Astrocyte (in vitro differentiated cells and primary cell): ENCODE measurements around the gene EFNA1. TPM values are rescaled to one million over a fixed set of nuclear protein-coding genes. Genes with fewer than 3 reads are reported as not detected.

Experiments
- DNase-seq: peaks from one replicate; pipeline ENCODE4 v3.0.0-alpha.2; 2010; ENCODE audit warnings: low read depth
- FAIRE-seq: peaks from 2 replicates; lab custom pipeline; 2011; peaks lifted over from hg19 to GRCh38; lab: Jason Lieb, UNC
- H2AFZ ChIP-seq: 2 replicates; pipeline ENCODE4 v1.6.0; 2012; ENCODE audit warnings: low read depth, low read length, inconsistent platforms
- H3K27ac ChIP-seq: 2 replicates; pipeline ENCODE4 v1.5.1; 2011; ENCODE audit warnings: low read depth, low read length, inconsistent platforms
- H3K27me3 ChIP-seq: 2 replicates; pipeline ENCODE4 v1.6.0; 2011; ENCODE audit warnings: low read length, inconsistent platforms; ENCODE audit not compliant: insufficient read depth
- H3K36me3 ChIP-seq: 2 replicates; pipeline ENCODE4 v1.5.1; 2011; ENCODE audit warnings: low read length, inconsistent platforms; ENCODE audit not compliant: insufficient read depth
- H3K4me1 ChIP-seq: 2 replicates; pipeline ENCODE4 v1.5.1; 2011; ENCODE audit warnings: low read length, inconsistent platforms; ENCODE audit not compliant: insufficient read depth
- H3K4me2 ChIP-seq: 2 replicates; pipeline ENCODE4 v1.6.0; 2012; ENCODE audit warnings: low read length, inconsistent platforms
- H3K4me3 ChIP-seq: 2 replicates; pipeline ENCODE4 v1.5.1; 2011; ENCODE audit warnings: low read depth, mild to moderate bottlenecking, low read length, inconsistent platforms; ENCODE audit not compliant: insufficient read depth
- H3K79me2 ChIP-seq: 2 replicates; pipeline ENCODE4 v1.6.0; 2012; ENCODE audit warnings: mild to moderate bottlenecking, low read length, inconsistent platforms; ENCODE audit not compliant: insufficient read depth
- H3K9ac ChIP-seq: 2 replicates; pipeline ENCODE4 v1.6.0; 2012; ENCODE audit warnings: mild to moderate bottlenecking, low read length, inconsistent platforms
- H3K9me3 ChIP-seq: 2 replicates; pipeline ENCODE4 v1.5.1; 2012; ENCODE audit warnings: low read depth, mild to moderate bottlenecking, low read length, inconsistent platforms; ENCODE audit not compliant: insufficient read depth
- H4K20me1 ChIP-seq: 2 replicates; pipeline ENCODE4 v1.6.0; 2012; ENCODE audit warnings: low read length, inconsistent platforms; ENCODE audit not compliant: insufficient read depth
- H3K27ac Mint-ChIP-seq: one replicate; pipeline ENCODE4 v1.8.0; 2021; ENCODE audit warnings: mild to moderate bottlenecking, mixed read lengths; ENCODE audit not compliant: unreplicated experiment
- H3K27me3 Mint-ChIP-seq: one replicate; pipeline ENCODE4 v1.8.0; 2021; ENCODE audit warnings: low read depth, mixed read lengths; ENCODE audit not compliant: unreplicated experiment
- H3K36me3 Mint-ChIP-seq: one replicate; pipeline ENCODE4 v1.8.0; 2021; ENCODE audit warnings: low read depth, mixed read lengths; ENCODE audit not compliant: unreplicated experiment
- H3K4me1 Mint-ChIP-seq: one replicate; pipeline ENCODE4 v1.8.0; 2021; ENCODE audit warnings: low read depth, mixed read lengths; ENCODE audit not compliant: unreplicated experiment
- H3K4me3 Mint-ChIP-seq: one replicate; pipeline ENCODE4 v1.8.0; 2021; ENCODE audit warnings: mild to moderate bottlenecking, moderate library complexity, mixed read lengths; ENCODE audit not compliant: unreplicated experiment
- H3K9me3 Mint-ChIP-seq: one replicate; pipeline ENCODE4 v1.8.0; 2021; ENCODE audit warnings: mild to moderate bottlenecking, mixed read lengths; ENCODE audit not compliant: unreplicated experiment
- EZH2 ChIP-seq: IDR thresholded peaks from 2 replicates; pipeline ENCODE4 v1.6.1; 2012; ENCODE audit warnings: mild to moderate bottlenecking, low read length, inconsistent platforms; ENCODE audit not compliant: insufficient read depth
- total RNA-seq: library from RNA; stranded (reverse); gene quantifications from 2 replicates; pipeline ENCODE4 v1.2.1, GENCODE V29; 2021
- TF ChIP-seq, protein P1 (sequence below): IDR thresholded peaks from 2 replicates; pipeline ENCODE4 v1.5.1; 2011; ENCODE audit warnings: low read depth, mild to moderate bottlenecking, inconsistent platforms, low read length, moderate library complexity; ENCODE audit not compliant: insufficient read depth

Gene EFNA1
- total RNA-seq, 1 donor from 2014 or later = 16.4 TPM

DNA sequence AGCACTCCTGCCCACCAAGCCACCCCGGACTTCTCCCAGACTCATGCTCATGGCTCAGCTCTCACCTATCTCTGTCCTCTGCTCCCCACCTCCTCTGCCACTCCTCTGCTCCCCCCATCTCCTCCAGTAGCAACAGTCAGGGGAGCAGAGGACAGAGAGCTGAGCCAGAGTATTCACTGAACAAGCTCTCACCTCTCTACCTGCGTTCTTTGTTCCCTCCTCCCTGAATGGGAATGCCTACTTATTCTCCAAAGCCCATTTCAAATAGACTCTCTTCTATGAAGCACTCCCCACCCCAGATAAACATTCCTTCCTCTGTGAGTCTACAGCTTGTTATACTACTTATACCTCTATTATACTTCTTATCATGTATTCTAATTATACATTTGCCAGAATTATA lies 6.4 kb upstream of the EFNA1 start:
- H3K4me3 Mint-ChIP-seq = no peak overlapping the region
- DNase-seq (no peak), FAIRE-seq (no peak)
- no peaks in the 10 kb centered on the region for H3K79me2 ChIP-seq
- H3K9me3 Mint-ChIP-seq = peaks cover 2% of the 10 kb centered on the region
- peaks cover 14% of the 10 kb centered on the region for H3K4me1 Mint-ChIP-seq
- no peak overlapping the region for H3K27ac ChIP-seq
- H2AFZ ChIP-seq = no peak overlapping the region
- TF ChIP-seq, protein P1, sequence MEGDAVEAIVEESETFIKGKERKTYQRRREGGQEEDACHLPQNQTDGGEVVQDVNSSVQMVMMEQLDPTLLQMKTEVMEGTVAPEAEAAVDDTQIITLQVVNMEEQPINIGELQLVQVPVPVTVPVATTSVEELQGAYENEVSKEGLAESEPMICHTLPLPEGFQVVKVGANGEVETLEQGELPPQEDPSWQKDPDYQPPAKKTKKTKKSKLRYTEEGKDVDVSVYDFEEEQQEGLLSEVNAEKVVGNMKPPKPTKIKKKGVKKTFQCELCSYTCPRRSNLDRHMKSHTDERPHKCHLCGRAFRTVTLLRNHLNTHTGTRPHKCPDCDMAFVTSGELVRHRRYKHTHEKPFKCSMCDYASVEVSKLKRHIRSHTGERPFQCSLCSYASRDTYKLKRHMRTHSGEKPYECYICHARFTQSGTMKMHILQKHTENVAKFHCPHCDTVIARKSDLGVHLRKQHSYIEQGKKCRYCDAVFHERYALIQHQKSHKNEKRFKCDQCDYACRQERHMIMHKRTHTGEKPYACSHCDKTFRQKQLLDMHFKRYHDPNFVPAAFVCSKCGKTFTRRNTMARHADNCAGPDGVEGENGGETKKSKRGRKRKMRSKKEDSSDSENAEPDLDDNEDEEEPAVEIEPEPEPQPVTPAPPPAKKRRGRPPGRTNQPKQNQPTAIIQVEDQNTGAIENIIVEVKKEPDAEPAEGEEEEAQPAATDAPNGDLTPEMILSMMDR = no peak
- TF ChIP-seq EZH2 = no peak
- H3K27ac Mint-ChIP-seq = no peak overlapping the region
- no peaks in the 10 kb centered on the region for H3K36me3 ChIP-seq
- H3K9me3 ChIP-seq = no peaks in the 10 kb centered on the region
- H3K9ac ChIP-seq = no peak overlapping the region
- H3K36me3 Mint-ChIP-seq = no peaks in the 10 kb centered on the region
- H3K4me1 ChIP-seq = peaks cover 9% of the 10 kb centered on the region
- H3K4me3 ChIP-seq = no peak overlapping the region
- H3K27me3 Mint-ChIP-seq = peaks cover 35% of the 10 kb centered on the region
- no peak overlapping the region for H3K4me2 ChIP-seq
- no peaks in the 10 kb centered on the region for H4K20me1 ChIP-seq
- peaks cover 42% of the 10 kb centered on the region for H3K27me3 ChIP-seq

DNA sequence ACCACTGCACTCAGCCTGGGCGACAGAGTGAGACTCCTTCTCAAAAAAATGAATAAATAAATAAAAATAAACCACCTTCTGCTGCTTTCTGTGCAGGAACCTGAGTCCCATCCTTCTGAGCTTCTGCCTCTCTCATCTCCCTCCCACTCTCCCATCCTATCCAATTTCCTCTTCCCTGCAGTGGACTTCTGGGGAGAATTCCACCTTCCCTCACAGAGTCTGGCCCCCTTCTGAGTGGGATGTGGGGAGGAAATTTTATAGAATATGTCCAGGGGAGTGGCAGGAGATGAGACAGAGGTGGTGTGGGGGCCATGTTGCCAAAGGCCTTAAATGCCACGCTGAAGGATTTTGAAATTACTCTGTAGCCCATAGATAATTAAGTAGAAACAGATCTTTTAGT lies 5.4 kb upstream of the EFNA1 start:
- no peaks in the 10 kb centered on the region for H3K9me3 ChIP-seq
- H3K27me3 Mint-ChIP-seq = peaks cover 29% of the 10 kb centered on the region

DNA sequence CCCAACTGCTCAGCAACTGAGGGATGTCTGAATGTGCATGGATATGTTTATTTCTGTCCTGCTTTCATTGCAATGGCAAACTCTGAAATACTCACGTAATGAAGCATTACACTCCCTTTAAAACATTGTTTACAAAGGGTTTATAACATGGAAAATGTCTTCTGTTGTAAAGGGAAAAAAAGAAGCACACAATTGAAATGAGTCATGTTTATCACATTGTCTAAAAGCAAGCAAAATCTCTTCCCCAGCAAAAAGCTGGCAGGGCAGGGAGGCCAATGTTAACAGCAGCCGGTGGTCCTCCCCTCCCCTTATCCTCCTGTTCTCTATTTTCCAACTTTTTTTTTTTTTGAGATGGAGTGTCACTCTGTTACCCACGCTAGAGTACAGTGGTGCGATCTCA lies 3.9 kb upstream of the EFNA1 start:
- Histone ChIP-seq H3K9ac (no peak overlapping the region), H3K27me3 (peaks cover 61% of the 10 kb centered on the region), H2AFZ (no peak overlapping the region), H3K9me3 (no peaks in the 10 kb centered on the region), H3K36me3 (no peaks in the 10 kb centered on the region), H3K4me1 (peaks cover 31% of the 10 kb centered on the region), H3K4me2 (no peak overlapping the region), H3K79me2 (no peaks in the 10 kb centered on the region), H3K27ac (no peak overlapping the region), H3K4me3 (no peak overlapping the region), H4K20me1 (no peaks in the 10 kb centered on the region)
- Mint-ChIP-seq H3K27me3 (peaks cover 20% of the 10 kb centered on the region), H3K4me1 (peaks cover 26% of the 10 kb centered on the region), H3K9me3 (peaks cover 2% of the 10 kb centered on the region), H3K36me3 (no peaks in the 10 kb centered on the region), H3K4me3 (no peak overlapping the region), H3K27ac (no peak overlapping the region)
- no peak for DNase-seq
- FAIRE-seq = no peak
- no peak for TF ChIP-seq EZH2
- TF ChIP-seq, protein P1 = no peak

More for the DNA sequence above, 5.4 kb upstream of the EFNA1 start:
- H3K36me3 ChIP-seq = no peaks in the 10 kb centered on the region
- H3K4me2 ChIP-seq = no peak overlapping the region
- H4K20me1 ChIP-seq = no peaks in the 10 kb centered on the region
- no peak overlapping the region for H2AFZ ChIP-seq
- H3K4me3 ChIP-seq = no peak overlapping the region
- H3K27me3 ChIP-seq = peaks cover 52% of the 10 kb centered on the region
- H3K9me3 Mint-ChIP-seq = peaks cover 2% of the 10 kb centered on the region
- no peak overlapping the region for H3K27ac Mint-ChIP-seq
- H3K27ac ChIP-seq = no peak overlapping the region
- H3K4me1 Mint-ChIP-seq = peaks cover 21% of the 10 kb centered on the region
- FAIRE-seq = no peak
- H3K36me3 Mint-ChIP-seq = no peaks in the 10 kb centered on the region
- no peak overlapping the region for H3K4me3 Mint-ChIP-seq
- H3K79me2 ChIP-seq = no peaks in the 10 kb centered on the region
- H3K9ac ChIP-seq = no peak overlapping the region
- H3K4me1 ChIP-seq = peaks cover 19% of the 10 kb centered on the region
- no peak for TF ChIP-seq EZH2
- TF ChIP-seq, protein P1 = no peak
- DNase-seq = no peak
